Measurements from ENCODE around the gene PLCB1.

The PLCB1 gene

GRCh38 chr20:8749101-8749500 is 617.0 kb downstream of the PLCB1 start:
- DNase-seq = no peak

GRCh38 chr20:8749986-8750385 is 617.9 kb downstream of the PLCB1 start:
- DNase-seq = no peak

DNA sequence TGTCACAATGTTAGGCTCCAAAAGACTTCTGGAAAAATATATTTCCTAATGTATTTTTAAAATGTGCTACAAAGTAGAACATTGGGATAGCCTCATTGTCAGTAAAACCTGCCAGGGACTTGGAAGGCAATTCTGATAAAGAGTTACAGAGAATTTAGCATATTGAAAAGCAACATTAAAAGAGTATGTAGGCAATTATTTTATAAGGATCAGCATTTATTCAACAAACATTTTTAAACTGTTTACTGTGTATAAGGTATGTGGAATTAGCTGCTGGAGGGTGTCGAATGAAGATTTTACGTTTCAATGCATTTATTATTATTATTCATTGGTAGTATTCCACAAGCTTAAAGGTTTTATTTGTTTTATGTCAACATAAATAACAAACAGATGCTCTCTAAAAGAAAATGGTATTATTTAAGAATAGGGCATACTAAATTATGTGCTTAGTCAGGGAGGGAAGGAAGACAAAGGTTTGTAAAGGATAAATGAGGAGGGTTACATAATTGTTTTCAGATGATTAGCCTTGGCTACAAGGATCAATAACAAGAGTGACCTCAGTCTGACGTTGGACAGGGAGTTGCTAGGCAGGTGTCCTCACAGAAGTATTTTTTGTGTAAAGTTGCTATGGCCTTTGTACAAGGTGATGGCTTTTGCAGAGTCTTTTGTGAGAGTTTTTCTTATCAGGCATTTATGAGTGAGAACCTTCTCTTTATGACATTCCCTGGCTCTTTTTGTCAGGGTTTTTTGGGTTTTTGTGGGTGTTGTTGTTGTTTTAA is 623.5 kb downstream of the PLCB1 start:
- DNase-seq = no peak

- no peak for DNase-seq
Observed at GRCh38 chr20:8756410-8756809, 624.3 kb downstream of the PLCB1 start.

- DNase-seq = no peak
Observed at GRCh38 chr20:8757146-8757545, 625.1 kb downstream of the PLCB1 start.

DNA sequence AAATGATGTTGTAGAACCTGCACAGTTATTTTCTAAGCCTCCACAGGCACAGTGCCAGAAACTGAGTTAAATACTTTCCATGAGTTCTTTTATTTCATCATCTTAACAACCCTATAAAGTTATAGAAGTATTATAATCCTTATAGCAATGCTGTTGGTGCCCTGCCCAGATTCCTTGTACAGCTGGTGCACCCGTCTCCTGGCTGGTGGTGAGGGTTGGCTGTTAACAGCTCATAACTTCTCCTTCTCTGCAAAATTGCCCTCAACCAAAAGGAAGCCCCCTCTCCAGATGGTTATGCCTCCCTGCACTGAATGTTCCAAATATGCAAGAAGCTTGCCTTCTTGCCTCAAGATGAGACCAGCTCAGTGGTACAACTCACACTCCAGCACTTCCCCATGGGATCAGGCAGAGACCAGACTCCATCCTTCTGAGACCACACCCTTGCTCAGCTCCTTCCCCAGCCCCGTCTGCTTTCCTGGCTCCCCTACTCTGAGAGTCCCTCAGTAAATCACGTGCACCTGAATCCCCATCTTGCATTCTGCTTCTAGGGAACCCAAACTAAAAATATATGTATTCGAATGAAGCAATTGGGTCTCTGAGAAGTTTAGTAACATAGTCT is 632.4 kb downstream of the PLCB1 start:
- DNase-seq = no peak

- no peak for DNase-seq
Observed at GRCh38 chr20:8766868-8767390, 634.9 kb downstream of the PLCB1 start.

DNA sequence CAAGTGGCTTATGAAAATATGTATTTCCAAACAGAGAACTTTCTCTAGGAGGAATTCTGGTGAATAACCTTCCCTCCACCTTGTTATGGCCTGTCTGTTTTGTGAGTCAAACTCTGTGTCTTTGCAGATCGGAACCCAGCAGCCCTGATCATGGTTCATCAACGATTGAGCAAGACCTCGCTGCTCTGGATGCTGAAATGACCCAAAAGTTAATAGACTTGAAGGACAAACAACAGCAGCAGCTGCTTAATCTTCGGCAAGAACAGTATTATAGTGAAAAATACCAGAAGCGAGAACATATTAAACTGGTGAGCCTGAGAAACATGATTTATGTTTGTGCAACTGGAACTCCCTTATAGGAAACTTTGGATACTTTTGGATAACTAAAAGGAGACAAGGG is 642.3 kb downstream of the PLCB1 start:
- no peak for DNase-seq

DNA sequence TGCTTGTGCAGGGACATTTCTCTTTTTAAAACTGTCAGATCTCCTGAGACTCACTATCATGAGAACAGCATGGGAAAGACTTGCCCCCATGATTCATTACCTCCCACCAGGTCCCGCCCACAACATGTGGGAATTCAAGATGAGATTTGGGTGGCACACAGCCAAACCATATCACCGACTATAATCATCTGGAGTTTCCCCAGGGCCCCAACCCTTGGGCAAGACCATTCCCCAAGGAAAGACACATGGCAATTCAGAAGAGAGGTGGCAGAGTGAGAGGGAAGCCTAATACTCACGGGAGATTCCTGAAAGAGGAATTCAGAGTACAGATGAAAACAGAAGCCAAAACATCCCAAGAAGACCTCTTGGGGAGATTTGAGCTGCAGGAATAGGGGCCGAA is 645.8 kb downstream of the PLCB1 start:
- no peak for DNase-seq

GRCh38 chr20:8778387-8778786 is 646.3 kb downstream of the PLCB1 start:
- no peak for DNase-seq

- DNase-seq = no peak
Observed at GRCh38 chr20:8780915-8781314, 648.8 kb downstream of the PLCB1 start.

DNA sequence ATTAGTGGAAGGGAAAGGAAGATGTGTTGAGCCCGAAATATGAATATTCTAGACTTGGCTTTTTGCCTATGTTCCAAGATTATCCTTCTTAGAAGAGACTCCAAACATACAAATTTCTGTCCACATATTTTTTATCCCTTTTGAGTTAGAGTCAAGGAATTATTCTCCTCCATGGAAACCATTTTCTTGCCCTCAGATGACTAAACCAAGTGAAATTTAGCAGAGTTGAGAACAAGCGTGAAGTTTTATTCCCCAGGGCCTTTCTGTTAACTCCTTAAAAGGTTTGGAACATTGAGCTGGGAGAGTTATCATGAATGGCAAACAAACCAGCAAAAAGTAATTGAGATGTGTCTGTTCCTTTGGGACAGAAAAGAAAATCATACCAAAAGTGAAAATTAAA is 650.7 kb downstream of the PLCB1 start:
- DNase-seq = no peak

DNA sequence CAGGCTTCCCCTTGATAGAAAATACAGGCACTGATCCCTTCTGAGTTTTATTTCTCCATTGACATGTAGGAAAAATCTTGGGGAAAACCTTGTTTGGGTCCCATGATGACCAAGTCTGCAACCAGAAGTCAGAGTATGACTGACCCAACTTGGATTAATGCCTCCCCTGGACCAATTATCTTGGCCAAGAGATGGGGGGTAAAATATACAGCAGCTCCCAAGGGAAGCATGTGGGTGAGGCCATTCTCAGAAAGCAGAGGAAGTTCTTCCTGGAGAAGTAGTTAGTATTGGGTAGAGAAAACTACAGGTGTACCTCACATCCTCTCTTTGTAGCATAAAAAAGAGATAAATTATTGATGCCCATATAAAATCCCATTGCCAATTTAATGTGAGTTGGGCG is 651.7 kb downstream of the PLCB1 start:
- no peak for DNase-seq

GRCh38 chr20:8786383-8786782 is 654.3 kb downstream of the PLCB1 start:
- no peak for DNase-seq

DNA sequence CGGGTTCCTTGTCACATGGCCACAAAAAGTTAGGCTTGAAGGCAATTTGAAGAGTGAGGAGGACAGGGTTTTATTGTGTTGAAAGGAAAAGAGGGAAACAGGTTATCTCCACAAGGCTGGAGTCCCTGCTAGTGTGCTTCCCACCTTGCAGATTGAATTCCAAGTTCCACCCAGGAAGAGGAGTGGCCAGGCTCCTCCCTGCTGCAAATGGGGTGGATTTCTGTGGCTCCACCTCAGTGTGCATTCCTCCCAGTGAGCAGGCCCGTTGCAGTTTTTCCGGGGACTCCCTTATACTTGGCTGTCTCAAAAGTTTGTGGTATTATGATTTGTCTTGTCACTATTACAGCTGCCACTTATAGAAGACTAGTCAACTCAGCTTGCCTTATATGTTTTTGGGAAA is 655.0 kb downstream of the PLCB1 start:
- no peak for DNase-seq

- no peak for DNase-seq
Observed at GRCh38 chr20:8788275-8788674, 656.2 kb downstream of the PLCB1 start.

- no peak for DNase-seq
Observed at GRCh38 chr20:8788831-8789230, 656.8 kb downstream of the PLCB1 start.

DNA sequence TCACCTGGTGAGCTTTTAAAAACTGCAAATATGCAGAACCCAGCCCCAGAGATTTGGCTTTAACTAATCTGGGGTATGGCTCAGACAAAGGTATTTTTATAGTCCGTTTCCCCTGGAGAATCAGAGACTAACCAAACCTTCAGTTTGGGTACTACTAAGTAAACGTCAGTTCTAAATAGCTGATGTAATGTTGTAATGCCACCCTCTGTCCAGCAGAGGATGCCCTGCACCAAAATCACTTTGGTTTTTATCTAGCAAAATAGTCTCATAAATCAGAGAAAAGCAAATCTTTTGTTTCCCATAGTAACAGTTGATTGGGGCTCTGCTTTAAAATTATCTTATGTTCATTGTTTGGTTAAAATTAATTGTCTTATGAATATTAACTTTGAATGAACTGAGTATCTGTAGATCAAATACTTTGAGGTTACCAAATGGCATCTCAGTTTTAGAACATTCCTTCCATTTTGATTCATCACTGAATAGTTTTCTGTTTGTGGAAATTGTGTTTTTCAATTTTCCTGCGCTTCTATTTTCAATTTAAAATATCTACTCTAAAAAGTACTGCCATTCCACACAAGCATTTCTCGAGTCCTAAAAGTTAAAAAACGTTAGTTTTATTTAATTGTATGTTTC is 658.5 kb downstream of the PLCB1 start:
- DNase-seq = peak; percentile 30

GRCh38 chr20:8795404-8795803 is 663.3 kb downstream of the PLCB1 start:
- no peak for DNase-seq

DNA sequence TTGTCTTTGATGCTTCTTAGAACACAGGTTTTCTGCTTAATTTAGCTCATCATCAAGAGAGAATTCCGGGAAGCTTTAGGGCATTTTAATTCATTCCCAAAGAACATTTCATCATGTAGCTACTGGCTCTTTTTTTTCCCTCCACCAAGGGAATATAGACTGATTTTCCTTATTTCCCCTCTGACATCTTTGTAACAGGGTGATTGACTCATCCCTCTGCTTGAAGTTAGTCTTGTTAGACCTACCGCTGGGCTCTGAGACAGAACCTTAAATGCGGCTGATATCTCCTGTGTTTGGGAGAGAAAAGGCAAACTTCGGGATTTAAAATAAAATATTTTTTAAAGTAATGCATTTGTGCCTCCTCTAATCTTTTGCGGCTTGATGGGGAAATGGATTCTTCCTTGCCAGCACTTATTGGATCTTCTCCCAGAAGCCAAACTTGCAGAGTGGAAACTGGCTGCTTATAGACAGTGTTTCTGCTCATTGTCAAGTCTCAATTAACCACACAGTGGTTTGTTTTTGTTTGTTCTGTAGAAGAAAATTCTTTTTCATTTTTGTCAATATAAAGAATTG is 664.1 kb downstream of the PLCB1 start:
- no peak for DNase-seq

GRCh38 chr20:8798505-8798904 is 666.4 kb downstream of the PLCB1 start:
- DNase-seq = no peak

DNA sequence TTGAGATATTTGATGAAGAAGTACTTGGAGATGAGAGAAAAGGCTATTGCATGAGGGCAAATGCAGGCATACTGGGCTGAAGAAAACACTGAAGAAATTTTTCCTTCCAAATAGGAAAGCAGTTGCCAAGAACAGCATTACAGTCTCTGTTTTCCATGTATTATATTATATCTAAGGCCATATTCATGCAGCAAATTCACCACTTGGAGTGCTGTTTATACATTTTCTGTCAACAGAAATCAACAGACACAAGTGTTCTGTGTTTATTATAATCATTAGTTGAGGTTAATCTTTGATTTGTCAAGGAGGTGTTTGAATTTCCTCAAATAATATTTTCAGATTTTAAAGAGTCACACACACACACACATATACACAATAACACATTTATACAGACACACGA is 668.0 kb downstream of the PLCB1 start:
- no peak for DNase-seq

DNA sequence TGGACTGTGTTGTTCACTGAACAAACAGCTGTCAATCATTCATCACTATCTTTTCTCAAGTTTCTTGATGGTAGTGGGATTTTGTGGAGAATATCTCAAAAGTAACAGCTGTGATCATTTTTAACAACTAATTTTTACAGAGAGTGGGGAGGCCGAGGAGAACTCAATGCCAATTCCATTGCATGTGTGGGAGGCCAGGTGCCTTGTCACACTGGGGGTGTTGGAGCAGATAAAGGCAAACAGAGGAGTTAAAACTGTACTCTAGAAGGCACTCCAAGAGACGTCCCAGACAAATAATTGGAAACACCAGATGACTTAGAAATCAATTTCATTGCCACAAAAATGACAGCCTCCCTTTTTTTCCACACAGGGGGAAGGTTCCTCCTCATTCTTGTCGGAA is 669.6 kb downstream of the PLCB1 start:
- no peak for DNase-seq

DNA sequence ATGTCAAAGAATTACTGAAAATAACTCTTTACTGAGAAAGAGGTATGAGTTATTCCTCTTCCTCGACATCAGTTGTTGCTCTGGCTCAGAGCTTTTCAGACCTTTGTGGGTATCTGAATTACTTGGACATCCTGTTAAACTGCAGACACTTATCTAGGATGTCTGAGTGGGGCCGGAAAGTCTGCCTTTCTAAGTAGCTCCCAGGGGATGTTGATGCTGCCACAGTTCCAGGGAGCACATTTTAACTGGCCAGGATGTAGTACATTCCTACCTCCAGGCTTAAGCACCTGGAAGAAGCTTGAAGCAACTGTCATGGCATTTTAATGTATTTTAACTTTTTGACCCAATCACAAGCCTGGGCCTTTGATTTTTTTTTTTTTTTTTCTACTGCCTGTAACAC is 671.0 kb downstream of the PLCB1 start:
- DNase-seq = no peak
